ENCODE measurements around the gene ACAD10. TPM values are rescaled to one million over a fixed set of nuclear protein-coding genes. Genes with fewer than 3 reads are reported as not detected.

Gene ACAD10
- total RNA-seq = 10 to 100 TPM; 17.9 to 24.1 (median 18.7) TPM

- peak within 1 kb of the TSS; percentile 88 to 91 for H3K27ac ChIP-seq
- no peaks in the 10 kb centered on the region for H3K27me3 ChIP-seq
- peaks cover 2 to 13% of the 10 kb centered on the region in 2 donors for H3K4me1 ChIP-seq
- intact Hi-C loops (cut with DNase I; ENCODE audit: low total_unique reads) = no loop called here
- peak within 1 kb of the TSS; percentile 83 to 100 (median 91) for H3K4me3 ChIP-seq
- TF ChIP-seq CTCF (IDR thresholded peaks at IDR 0.05) (no peak), POLR2A (IDR thresholded peaks at IDR 0.05) (peak; percentile 70), POLR2AphosphoS5 (IDR thresholded peaks at IDR 0.05) (peak; percentile 87 to 94 (median 92))
- H3K36me3 ChIP-seq = peaks cover 11% of the 10 kb centered on the region
- peak; percentile 91 to 92 for DNase-seq (ENCODE audit: low spot score in 2 of 2)
- no peaks in the 10 kb centered on the region for H3K9me3 ChIP-seq
These were observed at the start of gene ACAD10, which contains the start of gene BRAP for GRCh38 chr12:111685811-111686573. Gene ACAD10, plus strand, starts transcription at chr12:111686053. Its CDS starts 6,657 bp downstream, at chr12:111692710. Gene BRAP, minus strand, starts transcription at chr12:111685956. Its CDS starts 164 bp downstream, at chr12:111685792.

- Histone ChIP-seq H3K9me3 (no peaks in the 10 kb centered on the region), H3K4me3 (peak overlapping the region in 2 of 3 donors; percentile 9 to 45), H3K27ac (peak overlapping the region; percentile 63 to 88), H3K27me3 (no peaks in the 10 kb centered on the region), H3K36me3 (no peaks in the 10 kb centered on the region), H3K4me1 (peaks cover 0 to 3% of the 10 kb centered on the region in 2 donors)
- TF ChIP-seq POLR2AphosphoS5 (IDR thresholded peaks at IDR 0.05) (peak in 2 of 3 donors; percentile 27 to 59), POLR2A (IDR thresholded peaks at IDR 0.05) (no peak)
- intact Hi-C loops (cut with DNase I; ENCODE audit: low total_unique reads) = no loop called here
- peak; percentile 62 to 69 for DNase-seq (ENCODE audit: low spot score in 2 of 2)
These were observed 49.5 kb upstream of the ACAD10 start for GRCh38 chr12:111636209-111636945.

- intact Hi-C loops (cut with DNase I; ENCODE audit: low total_unique reads) = no loop called here
- H3K4me3 ChIP-seq = no peak overlapping the region
- peaks cover 0 to 3% of the 10 kb centered on the region in 2 donors for H3K4me1 ChIP-seq
- no peaks in the 10 kb centered on the region for H3K27me3 ChIP-seq
- DNase-seq (ENCODE audit: low spot score in 2 of 2) = no peak
- no peak overlapping the region for H3K27ac ChIP-seq
- H3K9me3 ChIP-seq = no peaks in the 10 kb centered on the region
- no peaks in the 10 kb centered on the region for H3K36me3 ChIP-seq
- no peak for TF ChIP-seq CTCF (IDR thresholded peaks at IDR 0.05)
- no peak for TF ChIP-seq POLR2A (IDR thresholded peaks at IDR 0.05)
- no peak for TF ChIP-seq POLR2AphosphoS5 (IDR thresholded peaks at IDR 0.05)
These were observed 47.3 kb upstream of the ACAD10 start for GRCh38 chr12:111638556-111638955.

GRCh38 chr12:111640506-111640905, 45.3 kb upstream of the ACAD10 start:
- H3K27ac ChIP-seq = no peak overlapping the region
- no peak for TF ChIP-seq POLR2AphosphoS5 (IDR thresholded peaks at IDR 0.05)
- no peak for TF ChIP-seq CTCF (IDR thresholded peaks at IDR 0.05)
- no peak for TF ChIP-seq POLR2A (IDR thresholded peaks at IDR 0.05)
- no peak overlapping the region for H3K4me3 ChIP-seq
- H3K9me3 ChIP-seq = no peaks in the 10 kb centered on the region
- peaks cover 4% of the 10 kb centered on the region for H3K36me3 ChIP-seq
- peaks cover 0 to 3% of the 10 kb centered on the region in 2 donors for H3K4me1 ChIP-seq
- DNase-seq (ENCODE audit: low spot score in 2 of 2) = no peak
- H3K27me3 ChIP-seq = no peaks in the 10 kb centered on the region
- intact Hi-C loops (cut with DNase I; ENCODE audit: low total_unique reads) = no loop called here

GRCh38 chr12:111642681-111643426, 43.0 kb upstream of the ACAD10 start:
- H3K27ac ChIP-seq = peak overlapping the region in 1 of 2 donors; percentile 39
- no peaks in the 10 kb centered on the region for H3K9me3 ChIP-seq
- H3K27me3 ChIP-seq = no peaks in the 10 kb centered on the region
- H3K36me3 ChIP-seq = peaks cover 4% of the 10 kb centered on the region
- intact Hi-C loops (cut with DNase I; ENCODE audit: low total_unique reads) = no loop called here
- H3K4me1 ChIP-seq = no peaks in the 10 kb centered on the region
- no peak for DNase-seq (ENCODE audit: low spot score in 2 of 2)
- no peak overlapping the region for H3K4me3 ChIP-seq
- no peak for TF ChIP-seq POLR2AphosphoS5 (IDR thresholded peaks at IDR 0.05)
- no peak for TF ChIP-seq CTCF (IDR thresholded peaks at IDR 0.05)
- no peak for TF ChIP-seq POLR2A (IDR thresholded peaks at IDR 0.05)
